ENCODE measurements around the gene PIP4P1. TPM values are rescaled to one million over a fixed set of nuclear protein-coding genes. Genes with fewer than 3 reads are reported as not detected.

The PIP4P1 gene
- total RNA-seq: 26.5 and 29.4 TPM in 2 replicates

DNA sequence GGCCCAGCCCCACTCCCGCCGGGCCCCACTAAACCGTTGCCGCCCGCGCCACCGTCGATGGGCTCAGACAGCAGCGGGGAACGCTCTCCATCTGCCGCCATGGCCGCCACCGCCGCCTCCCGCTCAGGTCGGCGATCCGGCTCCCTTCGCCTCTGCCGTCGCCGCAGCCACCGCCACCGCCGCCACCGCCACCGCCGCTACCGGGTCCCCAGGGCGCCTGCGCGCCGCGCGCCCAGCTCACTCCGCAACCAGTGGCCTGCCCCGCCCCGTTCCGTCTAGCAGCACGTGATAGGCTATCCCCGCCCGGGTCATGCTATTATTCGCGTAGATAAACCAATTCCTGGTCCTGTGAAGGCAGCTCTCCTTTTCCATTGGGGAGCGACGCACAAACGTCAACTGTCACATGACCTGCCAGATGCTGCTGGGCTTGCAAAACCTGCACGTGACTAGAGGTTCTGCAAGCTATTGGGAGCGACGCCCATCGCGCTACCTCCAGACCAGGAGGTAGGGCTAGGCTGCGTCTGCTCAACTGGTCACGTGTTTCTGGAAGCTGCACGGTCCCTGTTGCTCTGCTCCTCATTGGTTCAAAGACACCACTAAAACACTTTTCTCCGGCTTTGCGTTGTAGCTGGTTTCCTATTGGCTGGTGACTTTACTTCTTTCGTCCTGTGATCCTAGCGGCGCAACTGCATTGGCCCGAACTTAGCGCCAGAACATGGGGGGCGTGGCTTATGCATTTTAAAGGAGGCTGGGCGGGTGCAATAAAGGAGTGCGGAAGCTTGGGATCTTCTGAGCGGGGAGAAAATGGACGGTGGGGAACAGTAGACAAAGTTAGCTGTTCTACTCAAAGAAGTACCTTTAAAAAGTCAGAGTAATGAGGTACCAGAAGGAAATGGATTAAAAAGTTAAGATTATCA, at the start of gene PIP4P1:
Gene PIP4P1, minus strand, starts transcription at position 210 of the 917 bp plus-strand sequence. Its CDS starts 109 bp downstream, at position 101.

GRCh38 chr14:20469242-20469889, 8.1 kb upstream of the PIP4P1 start, which contains the start of gene PNP:
Gene PNP (plus strand): TSS chr14:20469406. CDS start chr14:20469525, 119 bp downstream.

DNA sequence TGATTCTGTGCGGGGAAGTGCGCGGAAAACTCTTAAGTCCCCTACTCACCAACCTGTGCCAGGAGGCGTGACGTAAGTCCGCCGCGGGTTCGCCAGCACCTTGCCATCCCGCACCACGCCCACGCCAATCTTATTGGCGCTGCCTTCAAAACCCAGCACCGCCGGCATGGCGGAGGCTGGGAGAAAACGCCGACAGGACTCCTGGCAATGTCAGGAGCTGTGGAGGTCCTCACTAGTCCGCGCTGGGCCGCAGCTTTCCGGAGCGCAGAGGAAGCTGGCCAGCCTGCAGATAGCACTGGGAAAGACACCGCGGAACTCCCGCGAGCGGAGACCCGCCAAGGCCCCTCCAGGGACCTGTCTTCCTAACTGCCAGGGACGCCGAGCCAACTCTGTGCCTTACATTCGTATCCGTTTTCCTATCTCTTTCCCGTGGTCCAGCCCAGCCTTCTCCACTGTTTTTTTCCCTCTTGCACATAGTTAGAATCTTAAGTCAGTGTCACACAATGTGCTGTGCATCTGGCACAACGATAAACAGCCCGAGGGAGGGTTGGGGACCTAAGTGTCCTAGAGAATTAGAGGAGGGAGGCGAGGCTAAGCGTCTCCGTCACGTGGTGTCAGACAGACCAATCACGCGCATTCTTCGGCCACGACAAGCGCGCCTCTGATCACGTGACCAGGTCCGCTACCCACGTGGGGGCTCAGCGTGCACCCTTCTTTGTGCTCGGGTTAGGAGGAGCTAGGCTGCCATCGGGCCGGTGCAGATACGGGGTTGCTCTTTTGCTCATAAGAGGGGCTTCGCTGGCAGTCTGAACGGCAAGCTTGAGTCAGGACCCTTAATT, 6.5 kb downstream of the PIP4P1 start, which contains the start of the genes APEX1 and OSGEP:
Gene APEX1, plus strand, starts transcription at position 711 of the 839 bp plus-strand sequence. CDS start 420 bp downstream, outside the sequence.
Gene OSGEP, minus strand, starts transcription at position 297 of the 839 bp plus-strand sequence. Its CDS starts 129 bp downstream, at position 168.

GRCh38 chr14:20435582-20436362, 25.5 kb downstream of the PIP4P1 start, which contains the start of gene KLHL33:
Gene KLHL33 (minus strand): TSS chr14:20436166. CDS start chr14:20435811, 355 bp downstream.

GRCh38 chr14:20412876-20413743, 48.1 kb downstream of the PIP4P1 start, which contains the start of gene TEP1:
Gene TEP1 (minus strand): TSS chr14:20413501. CDS start chr14:20408439, 5,062 bp downstream.

Other genes with a start within 250 kb of the PIP4P1 start
- gene OR11H6, start 237.7 kb downstream of the PIP4P1 start, total RNA-seq: not detected in 2 replicates
- not detected in 2 replicates for gene OR11H7, start 232.5 kb downstream of the PIP4P1 start, total RNA-seq
- not detected in 2 replicates for gene OR11H4, start 222.1 kb downstream of the PIP4P1 start, total RNA-seq
- 22.5 and 23.1 TPM in 2 replicates for gene TTC5, start 155.5 kb downstream of the PIP4P1 start, total RNA-seq
- 35.2 and 36.9 TPM in 2 replicates for gene CCNB1IP1, start 128.2 kb downstream of the PIP4P1 start, total RNA-seq
- 4.6 and 11.8 TPM in 2 replicates for gene PARP2, start 117.8 kb downstream of the PIP4P1 start, total RNA-seq
- gene TEP1, start 47.9 kb downstream of the PIP4P1 start, total RNA-seq: 23.7 and 25.5 TPM in 2 replicates
- gene KLHL33, start 25.3 kb downstream of the PIP4P1 start, total RNA-seq: 0.17 and 0.29 TPM in 2 replicates
- 35.1 and 36.7 TPM in 2 replicates for gene OSGEP, start 6.6 kb downstream of the PIP4P1 start, total RNA-seq
- gene APEX1, start 6.2 kb downstream of the PIP4P1 start, total RNA-seq: 67.1 and 92.5 TPM in 2 replicates
- 13.4 and 24.1 TPM in 2 replicates for gene PNP, start 8.0 kb upstream of the PIP4P1 start, total RNA-seq
- gene RNASE10, start 44.1 kb upstream of the PIP4P1 start, total RNA-seq: 0.15 TPM in 1 of 2 replicates, not detected in the other
- gene RNASE9, start 99.6 kb upstream of the PIP4P1 start, total RNA-seq: not detected in 2 replicates
- not detected in 2 replicates for gene RNASE11, start 126.6 kb upstream of the PIP4P1 start, total RNA-seq
- not detected in 2 replicates for gene RNASE12, start 129.9 kb upstream of the PIP4P1 start, total RNA-seq
- not detected in 2 replicates for gene OR6S1, start 180.3 kb upstream of the PIP4P1 start, total RNA-seq
- gene RNASE4, start 223.1 kb upstream of the PIP4P1 start, total RNA-seq: 26.6 and 29.3 TPM in 2 replicates
- 6.7 and 7.3 TPM in 2 replicates for gene ANG, start 227.3 kb upstream of the PIP4P1 start, total RNA-seq